H1 (cell line): ENCODE measurements around the gene GALNT2.

Source experiments
- CHD2 ChIP-seq: IDR thresholded peaks from 2 replicates; pipeline ENCODE4 v1.6.1; 2012; ENCODE audit warnings: low read length, improper control_type of control experiment
- EP300 ChIP-seq, 2 experiments: IDR thresholded peaks; 1 replicate in 1 of 2; 2 replicates in 1 of 2; pipeline ENCODE4 v1.6.1; 2011 to 2012; ENCODE audit warnings: low read depth in 2 of 2, low read length in 2 of 2, mild to moderate bottlenecking in 2 of 2, borderline replicate concordance in 1 of 2, inconsistent platforms in 1 of 2, moderate library complexity in 1 of 2
- EZH2 ChIP-seq: fragments of 200-600 bp; sonication (generic); IDR thresholded peaks from 2 replicates; pipeline ENCODE4 v1.7.1; 2012; ENCODE audit warnings: low read depth, mild to moderate bottlenecking, moderate library complexity, low read length, inconsistent platforms; ENCODE audit not compliant: severe bottlenecking
- NRF1 ChIP-seq: IDR thresholded peaks from 2 replicates; pipeline ENCODE4 v1.6.1; 2011; ENCODE audit warnings: mild to moderate bottlenecking, low read depth, low read length, improper control_type of control experiment
- POLR2A ChIP-seq, 2 experiments: IDR thresholded peaks; 1 replicate in 1 of 2; 2 replicates in 1 of 2; pipeline ENCODE4 v1.6.1; 2011; ENCODE audit warnings: low read depth in 2 of 2, low read length in 2 of 2, mild to moderate bottlenecking in 2 of 2; ENCODE audit errors: control extremely low read depth in 1 of 2
- RAD21 ChIP-seq, 2 experiments: IDR thresholded peaks in 1 of 2; conservative IDR thresholded peaks in 1 of 2; 2 replicates each; pipeline ENCODE4 v1.6.1; 2011; ENCODE audit warnings: low read depth in 2 of 2, low read length in 2 of 2, improper control_type of control experiment in 1 of 2, inconsistent platforms in 1 of 2, mild to moderate bottlenecking in 1 of 2, moderate library complexity in 1 of 2
- RFX5 ChIP-seq: IDR thresholded peaks from 2 replicates; pipeline ENCODE4 v1.6.1; 2011; ENCODE audit warnings: low read depth, low read length, improper control_type of control experiment, borderline replicate concordance
- RXRA ChIP-seq: IDR thresholded peaks from 2 replicates; pipeline ENCODE4 v1.6.1; 2011; ENCODE audit warnings: low read depth, mild to moderate bottlenecking, low read length, moderate library complexity; ENCODE audit not compliant: insufficient read depth
- SIN3A ChIP-seq, 2 experiments: IDR thresholded peaks in 1 of 2; conservative IDR thresholded peaks in 1 of 2; 2 replicates each; pipeline ENCODE4 v1.6.1; 2011 to 2012; ENCODE audit warnings: low read length in 2 of 2, improper control_type of control experiment in 1 of 2, low read depth in 1 of 2, mild to moderate bottlenecking in 1 of 2
- SP1 ChIP-seq: IDR thresholded peaks from 2 replicates; pipeline ENCODE4 v1.6.1; 2011; ENCODE audit warnings: low read depth, low read length
- SRF ChIP-seq: IDR thresholded peaks from 2 replicates; pipeline ENCODE4 v1.6.1; 2011; ENCODE audit warnings: mild to moderate bottlenecking, low read depth, low read length, moderate library complexity
- TF ChIP-seq, protein P1 (sequence below), 3 experiments: IDR thresholded peaks; 1 replicate in 2 of 3; 2 replicates in 1 of 3; pipeline versions ENCODE4 v1.5.1 to v1.6.1; 2011; ENCODE audit warnings: low read length in 3 of 3, mild to moderate bottlenecking in 3 of 3, inconsistent platforms in 2 of 3, low read depth in 1 of 3, moderate library complexity in 1 of 3; ENCODE audit not compliant: insufficient read depth in 1 of 3; ENCODE audit errors: control extremely low read depth in 1 of 3
- TF ChIP-seq, protein P2 (sequence below): IDR thresholded peaks from 2 replicates; pipeline ENCODE4 v1.6.1; 2012; ENCODE audit warnings: inconsistent platforms

DNA sequence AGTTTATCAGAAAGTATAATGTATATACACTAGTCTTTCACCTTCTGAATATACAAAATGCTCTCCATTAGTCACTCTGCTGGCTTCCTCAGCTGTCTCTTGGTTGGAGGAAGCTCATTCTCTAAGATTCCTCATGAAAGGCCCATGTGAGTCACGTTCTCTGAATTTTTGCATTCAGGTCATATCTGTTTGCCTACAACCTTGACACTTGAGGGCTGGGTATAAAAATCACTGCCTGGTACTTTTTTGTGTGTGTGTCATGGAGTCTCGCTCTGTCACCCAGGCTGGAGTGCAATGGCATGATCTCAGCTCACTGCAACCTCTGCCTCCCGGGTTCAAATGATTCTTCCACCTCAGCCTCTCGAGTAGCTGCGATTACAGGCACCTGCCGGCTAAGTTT lies 2.8 kb upstream of the GALNT2 start:
- no peak for TF ChIP-seq RAD21 (IDR thresholded peaks at IDR 0.05 in 1 of 2, conservative IDR thresholded peaks at IDR 0.05 in 1 of 2; ENCODE audit: low read depth in 2 of 2, low read length in 2 of 2)
- no peak for TF ChIP-seq SP1
- TF ChIP-seq, protein P1, sequence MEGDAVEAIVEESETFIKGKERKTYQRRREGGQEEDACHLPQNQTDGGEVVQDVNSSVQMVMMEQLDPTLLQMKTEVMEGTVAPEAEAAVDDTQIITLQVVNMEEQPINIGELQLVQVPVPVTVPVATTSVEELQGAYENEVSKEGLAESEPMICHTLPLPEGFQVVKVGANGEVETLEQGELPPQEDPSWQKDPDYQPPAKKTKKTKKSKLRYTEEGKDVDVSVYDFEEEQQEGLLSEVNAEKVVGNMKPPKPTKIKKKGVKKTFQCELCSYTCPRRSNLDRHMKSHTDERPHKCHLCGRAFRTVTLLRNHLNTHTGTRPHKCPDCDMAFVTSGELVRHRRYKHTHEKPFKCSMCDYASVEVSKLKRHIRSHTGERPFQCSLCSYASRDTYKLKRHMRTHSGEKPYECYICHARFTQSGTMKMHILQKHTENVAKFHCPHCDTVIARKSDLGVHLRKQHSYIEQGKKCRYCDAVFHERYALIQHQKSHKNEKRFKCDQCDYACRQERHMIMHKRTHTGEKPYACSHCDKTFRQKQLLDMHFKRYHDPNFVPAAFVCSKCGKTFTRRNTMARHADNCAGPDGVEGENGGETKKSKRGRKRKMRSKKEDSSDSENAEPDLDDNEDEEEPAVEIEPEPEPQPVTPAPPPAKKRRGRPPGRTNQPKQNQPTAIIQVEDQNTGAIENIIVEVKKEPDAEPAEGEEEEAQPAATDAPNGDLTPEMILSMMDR (IDR thresholded peaks at IDR 0.05; ENCODE audit: control extremely low read depth in 1 of 3, insufficient read depth in 1 of 3, low read depth in 1 of 3, low read length in 3 of 3) = no peak
- no peak for TF ChIP-seq POLR2A (IDR thresholded peaks at IDR 0.05; ENCODE audit: control extremely low read depth in 1 of 2, low read depth in 2 of 2, low read length in 2 of 2)
- no peak for TF ChIP-seq RFX5
- TF ChIP-seq NRF1 = no peak
- no peak for TF ChIP-seq SRF
- TF ChIP-seq EZH2 = no peak
- TF ChIP-seq, protein P2, sequence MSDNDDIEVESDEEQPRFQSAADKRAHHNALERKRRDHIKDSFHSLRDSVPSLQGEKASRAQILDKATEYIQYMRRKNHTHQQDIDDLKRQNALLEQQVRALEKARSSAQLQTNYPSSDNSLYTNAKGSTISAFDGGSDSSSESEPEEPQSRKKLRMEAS = no peak
- no peak for TF ChIP-seq RXRA
- no peak for TF ChIP-seq CHD2
- TF ChIP-seq SIN3A (conservative IDR thresholded peaks at IDR 0.05 in 1 of 2, IDR thresholded peaks at IDR 0.05 in 1 of 2; ENCODE audit: low read depth in 1 of 2, low read length in 2 of 2) = no peak
- no peak for TF ChIP-seq EP300 (IDR thresholded peaks at IDR 0.05; ENCODE audit: borderline replicate concordance in 1 of 2, low read depth in 2 of 2, low read length in 2 of 2)
